Measurements from ENCODE around the gene RPS6KC1. TPM values are rescaled to one million over a fixed set of nuclear protein-coding genes. Genes with fewer than 3 reads are reported as not detected.

The RPS6KC1 gene
- total RNA-seq, 1 donor from 2014 or later = 14.9 TPM

DNA sequence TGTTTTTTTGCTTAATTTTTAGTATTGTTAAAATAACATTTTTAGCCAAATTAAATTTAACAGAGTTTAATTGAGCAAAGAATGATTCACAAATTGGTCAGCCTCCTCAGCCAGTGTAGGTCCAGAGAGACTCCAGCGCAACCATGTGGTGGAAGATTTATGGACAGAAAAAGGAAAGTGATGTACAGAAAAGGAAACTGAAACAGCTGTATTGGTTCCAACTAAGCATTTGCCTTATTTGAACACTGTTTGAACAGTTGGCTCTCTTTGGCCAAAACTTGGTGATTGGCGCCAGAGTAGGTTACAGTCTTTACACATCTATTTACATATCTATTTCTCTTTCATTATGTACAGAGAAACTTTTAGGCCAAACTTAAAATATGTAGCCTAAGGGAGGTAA, 19.4 kb downstream of the RPS6KC1 start:
- TF ChIP-seq CTCF (IDR thresholded peaks at IDR 0.05; ENCODE audit: insufficient read depth, low read length, poor library complexity, severe bottlenecking) = peak; percentile 11
- Histone ChIP-seq H3K4me3 (ENCODE audit: low read depth, low read length) (no peak overlapping the region), H3K36me3 (ENCODE audit: control insufficient read depth, insufficient read depth, low read length) (no peaks in the 10 kb centered on the region), H3K27me3 (ENCODE audit: control insufficient read depth, insufficient read depth, low read length) (no peaks in the 10 kb centered on the region)
- peak; percentile 5 for DNase-seq (ENCODE audit: low read depth)

- Histone ChIP-seq H3K4me3 (ENCODE audit: low read depth, low read length) (no peak overlapping the region), H3K36me3 (ENCODE audit: control insufficient read depth, insufficient read depth, low read length) (no peaks in the 10 kb centered on the region), H3K27me3 (ENCODE audit: control insufficient read depth, insufficient read depth, low read length) (no peaks in the 10 kb centered on the region)
- no peak for TF ChIP-seq CTCF (IDR thresholded peaks at IDR 0.05; ENCODE audit: insufficient read depth, low read length, poor library complexity, severe bottlenecking)
- no peak for DNase-seq (ENCODE audit: low read depth)
Observed at GRCh38 chr1:213075725-213076124, 24.7 kb downstream of the RPS6KC1 start.

- Histone ChIP-seq H3K27me3 (ENCODE audit: control insufficient read depth, insufficient read depth, low read length) (no peaks in the 10 kb centered on the region), H3K36me3 (ENCODE audit: control insufficient read depth, insufficient read depth, low read length) (no peaks in the 10 kb centered on the region), H3K4me3 (ENCODE audit: low read depth, low read length) (no peak overlapping the region)
- TF ChIP-seq CTCF (IDR thresholded peaks at IDR 0.05; ENCODE audit: insufficient read depth, low read length, poor library complexity, severe bottlenecking) = no peak
- no peak for DNase-seq (ENCODE audit: low read depth)
Observed at GRCh38 chr1:213082420-213083111, 31.5 kb downstream of the RPS6KC1 start.

DNA sequence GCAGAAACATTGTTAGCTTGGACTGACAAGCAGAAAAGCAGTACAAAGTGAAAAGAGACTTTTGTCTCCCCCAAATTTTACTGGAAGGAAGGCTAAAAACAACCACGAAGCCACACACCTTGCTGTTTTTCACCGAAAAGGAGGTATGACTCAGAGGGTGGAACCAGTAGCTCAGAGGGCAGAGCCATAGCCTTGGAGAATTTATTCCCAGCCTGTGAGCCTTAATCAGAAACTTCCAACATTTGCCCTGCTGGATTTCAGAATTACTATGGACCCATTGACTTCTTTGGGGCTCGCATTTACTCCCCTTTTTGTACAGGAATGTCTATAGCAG, 32.0 kb downstream of the RPS6KC1 start:
- Histone ChIP-seq H3K27me3 (ENCODE audit: control insufficient read depth, insufficient read depth, low read length) (no peaks in the 10 kb centered on the region), H3K4me3 (ENCODE audit: low read depth, low read length) (no peak overlapping the region), H3K36me3 (ENCODE audit: control insufficient read depth, insufficient read depth, low read length) (no peaks in the 10 kb centered on the region)
- no peak for DNase-seq (ENCODE audit: low read depth)
- TF ChIP-seq CTCF (IDR thresholded peaks at IDR 0.05; ENCODE audit: insufficient read depth, low read length, poor library complexity, severe bottlenecking) = no peak

- DNase-seq (ENCODE audit: low read depth) = no peak
- no peak for TF ChIP-seq CTCF (IDR thresholded peaks at IDR 0.05; ENCODE audit: insufficient read depth, low read length, poor library complexity, severe bottlenecking)
- H3K4me3 ChIP-seq (ENCODE audit: low read depth, low read length) = no peak overlapping the region
- no peaks in the 10 kb centered on the region for H3K36me3 ChIP-seq (ENCODE audit: control insufficient read depth, insufficient read depth, low read length)
- H3K27me3 ChIP-seq (ENCODE audit: control insufficient read depth, insufficient read depth, low read length) = no peaks in the 10 kb centered on the region
Observed at GRCh38 chr1:213087911-213088310, 36.9 kb downstream of the RPS6KC1 start.

All from kidney epithelial cell (primary cell).